HK-2 (cell line): ENCODE results near the gene PTGS1.
"Not testable (repeated sequence)": the region's sequence is repeated elsewhere in the genome, so short reads cannot be mapped to it uniquely, and the experiment has no call there.

Experiments used
- DNase-seq: peaks from one replicate; pipeline ENCODE4 v3.0.0-alpha.2; 2018; ENCODE audit not compliant: unreplicated experiment

PTGS1 gene

DNA sequence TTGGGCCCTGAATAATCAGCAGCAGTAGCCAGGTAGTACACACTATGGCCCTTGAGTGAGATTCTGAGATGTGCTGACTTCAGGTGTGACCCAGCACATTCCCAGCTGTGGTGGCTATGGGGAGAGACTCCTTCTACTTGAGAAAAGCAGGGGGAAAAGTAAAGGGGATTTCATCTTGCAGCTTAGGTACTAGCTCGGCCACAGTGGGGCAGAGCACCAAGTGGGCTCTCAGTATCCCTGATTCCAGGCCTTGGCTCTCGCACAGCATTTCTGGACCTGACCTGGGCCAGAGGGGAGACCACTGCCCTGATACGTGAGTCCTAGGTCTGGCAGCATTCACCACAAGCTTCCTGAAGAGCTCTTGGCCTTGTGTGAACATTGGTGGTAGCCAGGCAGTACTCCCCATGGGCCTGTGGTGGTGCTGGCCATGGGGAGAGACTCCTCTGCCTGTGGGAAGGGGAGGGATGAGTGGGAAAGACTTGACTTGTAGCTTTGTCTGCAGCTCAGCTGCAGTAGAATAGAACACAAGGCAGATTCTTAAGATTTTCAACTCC, 27.6 kb downstream of the PTGS1 start:
- DNase-seq = no peak

DNA sequence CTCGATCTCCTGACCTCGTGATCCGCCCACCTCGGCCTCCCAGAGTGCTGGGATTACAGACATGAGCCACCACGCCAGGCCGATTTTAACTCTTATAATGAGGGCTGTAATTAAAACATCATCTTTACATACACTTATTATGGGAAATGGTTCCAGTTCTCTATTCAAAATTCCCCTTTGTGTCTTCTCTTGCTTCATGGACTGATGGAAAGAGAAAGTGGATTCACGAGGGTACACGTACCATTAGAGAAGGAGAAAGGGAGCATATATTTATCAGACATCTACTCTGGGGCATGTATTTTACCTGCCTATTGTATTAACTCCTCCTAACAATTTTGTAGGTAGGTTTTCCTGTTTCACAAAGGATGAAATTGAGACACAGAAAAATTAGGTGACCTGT, 31.1 kb downstream of the PTGS1 start:
- DNase-seq = no peak

DNA sequence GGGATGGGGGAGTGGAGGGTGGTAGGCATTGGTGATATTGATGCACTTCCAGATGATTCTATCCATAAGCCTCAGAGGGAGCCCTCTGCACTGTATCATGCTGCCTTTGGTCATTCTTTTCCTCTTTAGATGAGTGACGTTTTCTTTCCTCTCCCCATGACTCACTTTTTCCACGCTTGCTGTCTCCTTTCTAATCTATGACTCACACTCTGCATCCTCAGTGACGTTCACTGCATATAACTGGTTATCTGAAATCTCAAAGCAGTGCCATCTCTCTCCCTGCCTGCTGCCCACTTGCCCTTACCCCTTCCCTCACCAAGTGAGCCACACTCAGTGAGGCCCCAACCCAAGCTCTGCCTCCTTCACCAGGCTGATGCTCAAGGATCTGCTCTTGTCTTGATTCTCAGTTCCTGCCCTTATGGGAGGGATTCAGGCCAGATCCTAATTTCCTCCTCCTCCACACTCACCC, 31.6 kb downstream of the PTGS1 start:
- DNase-seq = peak; percentile 48

DNA sequence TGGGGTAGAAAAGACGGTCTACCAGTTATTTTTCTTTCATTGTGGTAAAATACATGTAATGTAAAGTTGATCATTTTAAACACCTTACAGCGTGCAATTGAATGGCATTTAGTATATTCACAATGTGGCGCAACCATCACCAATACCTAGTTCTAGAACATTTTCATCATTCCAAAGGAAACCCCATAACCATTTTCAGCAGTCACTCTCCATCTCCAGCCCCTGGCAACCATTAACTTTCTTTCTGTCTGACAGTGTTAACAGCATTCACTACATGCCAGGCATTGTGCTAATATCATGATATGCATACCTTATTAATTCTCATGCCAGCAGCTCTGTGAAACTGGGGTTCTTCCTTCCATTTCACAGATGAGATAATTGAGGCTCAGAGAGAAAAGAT, 32.0 kb downstream of the PTGS1 start:
- DNase-seq = no peak

DNA sequence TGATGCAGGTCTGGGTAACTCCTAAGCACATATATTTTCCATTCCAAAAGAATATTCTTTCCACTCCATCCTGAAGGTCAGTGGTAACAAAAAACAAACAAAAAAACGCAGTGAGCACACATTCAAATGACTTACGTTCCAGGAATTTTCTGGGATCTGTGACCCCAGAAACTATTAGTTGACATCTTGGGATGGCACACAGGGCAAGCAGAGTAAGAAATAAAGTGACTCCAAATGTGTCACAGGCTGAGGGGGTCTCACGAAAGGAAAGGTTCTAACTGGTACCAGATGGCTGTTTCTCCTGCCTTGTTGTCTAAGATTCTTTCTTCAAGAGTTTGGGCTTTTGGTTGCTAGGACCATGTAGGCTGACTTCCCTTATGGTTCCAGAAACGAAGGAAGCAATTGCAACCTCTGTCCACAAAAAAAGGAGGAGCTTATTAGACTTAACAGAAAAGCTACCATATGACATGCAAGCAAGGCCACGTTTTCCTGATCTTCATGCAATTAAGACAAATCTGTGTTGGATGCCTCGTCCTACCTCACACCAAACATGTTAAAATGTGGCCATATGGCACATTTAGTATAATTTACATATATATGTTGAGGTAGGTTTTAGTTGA, 32.7 kb downstream of the PTGS1 start:
- no peak for DNase-seq

DNA sequence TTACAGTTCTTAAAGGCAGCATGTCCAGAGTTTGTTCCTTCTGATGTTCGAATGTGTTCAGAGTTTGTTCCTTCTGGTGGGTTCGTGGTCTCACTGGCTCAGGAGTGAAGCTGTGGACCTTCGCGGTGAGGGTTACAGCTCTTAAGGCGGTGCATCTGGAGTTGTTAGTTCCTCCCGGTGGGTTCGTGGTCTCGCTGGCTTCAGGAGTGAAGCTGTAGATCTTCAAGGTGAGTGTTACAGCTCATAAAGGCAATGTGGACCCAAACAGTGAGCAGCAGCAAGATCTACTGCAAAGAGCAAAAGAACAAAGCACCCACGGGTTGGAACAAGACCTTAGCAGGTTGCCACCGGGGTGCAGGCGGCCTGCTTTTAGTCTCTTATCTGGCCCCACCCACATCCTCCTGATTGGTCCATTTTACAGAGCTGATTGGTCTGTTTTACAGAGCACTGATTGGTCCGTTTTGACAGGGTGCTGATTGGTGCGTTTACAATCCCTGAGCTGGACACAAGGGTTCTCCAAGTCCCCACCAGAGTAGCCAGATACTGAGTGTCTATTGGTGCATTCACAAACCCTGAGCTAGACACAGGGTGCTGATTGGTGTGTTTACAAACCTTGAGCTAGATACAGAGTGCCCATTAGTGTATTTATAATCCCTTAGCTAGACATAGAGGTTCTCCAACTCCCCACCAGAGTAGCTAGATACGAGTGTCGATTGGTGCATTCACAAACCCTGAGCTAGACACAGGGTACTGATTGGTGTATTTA, 34.7 kb downstream of the PTGS1 start:
- not testable (repeated sequence) for DNase-seq

DNA sequence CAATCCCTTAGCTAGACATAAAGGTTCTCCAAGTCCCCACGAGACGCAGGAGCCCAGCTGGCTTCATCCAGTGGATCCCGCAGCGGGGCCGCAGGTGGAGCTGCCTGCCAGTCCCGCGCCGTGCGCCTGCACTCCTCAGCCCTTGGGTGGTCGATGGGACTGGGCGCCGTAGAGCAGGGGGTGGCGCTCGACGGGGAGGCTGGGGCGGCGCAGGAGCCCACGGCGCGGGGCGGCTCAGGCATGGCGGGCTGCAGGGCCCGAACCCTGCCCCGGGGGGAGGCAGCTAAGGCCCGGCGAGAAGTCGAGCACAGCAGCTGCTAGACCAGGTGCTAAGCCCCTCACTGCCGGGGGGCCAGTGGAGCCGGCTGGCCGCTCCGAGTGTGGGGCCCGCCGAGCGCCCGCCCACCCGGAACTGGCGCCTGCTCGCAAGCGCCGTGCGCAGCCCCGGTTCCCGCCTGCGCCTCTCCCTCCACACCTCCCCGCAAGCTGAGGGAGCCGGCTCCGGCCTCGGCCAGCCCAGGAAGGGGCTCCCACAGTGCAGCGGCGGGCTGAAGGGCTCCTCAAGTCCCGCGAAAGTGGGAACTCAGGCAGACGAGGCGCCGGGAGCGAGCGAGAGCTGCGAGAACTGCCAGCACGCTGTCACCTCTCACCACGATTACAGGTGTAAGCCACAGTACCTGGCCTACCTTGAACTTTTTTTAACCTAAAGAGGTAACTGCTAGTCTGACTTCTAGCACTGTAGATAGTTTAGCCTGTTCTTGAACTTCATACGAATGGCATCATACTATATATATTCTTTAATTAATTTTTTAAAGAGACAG, 35.5 kb downstream of the PTGS1 start:
- DNase-seq = no peak

DNA sequence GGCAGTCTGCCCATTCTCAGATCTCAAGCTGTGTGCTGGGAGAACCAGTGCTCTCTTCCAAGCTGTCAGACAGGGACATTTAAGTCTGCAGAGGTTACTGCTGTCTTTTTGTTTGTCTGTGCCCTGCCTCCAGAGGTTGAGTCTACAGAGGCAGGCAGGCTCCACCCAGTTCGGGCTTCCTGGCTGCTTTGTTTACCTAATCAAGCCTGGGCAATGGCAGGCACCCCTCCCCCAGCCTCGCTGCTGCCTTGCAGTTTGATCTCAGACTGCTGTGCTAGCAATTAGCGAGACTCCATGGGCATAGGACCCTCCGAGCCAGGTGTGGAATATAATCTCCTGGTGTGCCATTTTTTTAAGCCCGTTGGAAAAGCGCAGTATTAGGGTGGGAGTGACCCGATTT, 43.3 kb downstream of the PTGS1 start:
- not testable (repeated sequence) for DNase-seq

DNA sequence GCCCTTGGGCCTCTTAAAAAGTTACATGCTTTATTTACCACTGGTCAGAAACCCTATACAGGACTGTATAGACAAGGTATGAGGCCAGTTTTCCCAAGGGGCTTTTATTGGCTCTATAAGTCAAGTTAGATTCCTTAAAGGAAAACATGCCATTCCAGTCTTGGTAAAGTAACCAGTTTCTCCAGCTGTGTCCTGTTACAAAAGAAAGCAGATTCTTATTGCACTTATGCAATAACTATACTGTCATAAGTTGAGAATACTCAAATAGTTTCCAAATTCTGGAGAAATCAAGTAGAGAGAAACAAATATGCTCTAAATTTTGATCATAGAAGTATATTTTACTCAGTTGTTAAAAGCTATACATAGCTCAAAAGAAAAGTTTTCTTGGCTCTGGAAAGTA, 47.2 kb downstream of the PTGS1 start:
- no peak for DNase-seq

DNA sequence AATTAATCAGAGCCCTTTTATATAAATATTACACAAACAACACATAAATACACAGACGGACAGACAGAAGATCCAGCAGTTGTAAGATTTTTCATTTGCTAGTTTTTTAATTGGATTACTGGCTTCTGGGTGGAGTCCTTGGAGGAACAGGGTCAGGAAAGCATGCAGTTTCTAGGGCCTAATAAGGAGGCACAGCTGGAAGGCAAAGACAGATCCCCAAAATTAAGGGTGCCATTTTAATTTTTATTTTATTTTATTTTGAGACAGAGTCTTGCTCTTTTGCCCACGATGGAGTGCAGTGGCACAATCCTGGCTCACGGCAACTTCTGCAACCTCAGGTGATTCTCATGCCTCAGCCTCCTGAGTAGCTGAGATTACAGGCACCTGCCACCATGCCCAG, 49.5 kb downstream of the PTGS1 start:
- no peak for DNase-seq

DNA sequence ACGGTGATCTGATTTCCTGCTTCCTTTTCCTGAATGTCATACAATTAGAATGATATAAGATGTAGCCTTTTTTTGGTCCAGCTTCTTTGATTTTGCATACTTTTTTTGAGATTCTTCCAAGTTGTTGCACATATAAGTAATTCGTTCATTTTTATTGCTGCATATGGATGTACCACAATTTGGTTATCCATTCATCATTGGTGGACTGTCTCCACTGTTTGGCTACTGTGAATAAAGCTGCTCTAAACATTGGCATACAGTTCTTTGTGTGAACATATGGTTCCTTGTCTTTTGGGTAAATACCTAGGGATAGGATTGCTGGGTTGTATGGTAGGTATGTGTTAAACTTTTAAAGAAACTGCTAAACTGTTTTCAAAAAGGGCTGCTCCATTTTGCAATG, 54.3 kb downstream of the PTGS1 start:
- no peak for DNase-seq

DNA sequence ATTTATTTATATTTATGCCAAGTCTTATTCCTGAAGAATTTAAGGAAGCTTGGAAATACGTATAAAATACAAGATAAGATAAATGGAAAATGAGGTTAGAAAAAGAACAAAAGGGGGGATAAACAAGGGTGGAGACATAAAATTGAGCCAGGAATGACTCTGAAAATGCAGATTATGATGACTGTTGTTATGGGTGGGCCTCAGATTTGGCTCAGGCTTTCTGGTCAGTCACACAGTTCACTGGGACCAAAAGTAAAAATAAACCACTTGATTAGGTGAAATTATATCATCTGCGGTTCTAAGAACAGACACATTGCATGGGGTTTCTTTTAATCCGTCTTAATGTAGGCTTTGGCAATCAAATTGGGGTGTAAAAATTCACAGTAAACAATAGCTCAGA, 55.9 kb downstream of the PTGS1 start:
- no peak for DNase-seq

DNA sequence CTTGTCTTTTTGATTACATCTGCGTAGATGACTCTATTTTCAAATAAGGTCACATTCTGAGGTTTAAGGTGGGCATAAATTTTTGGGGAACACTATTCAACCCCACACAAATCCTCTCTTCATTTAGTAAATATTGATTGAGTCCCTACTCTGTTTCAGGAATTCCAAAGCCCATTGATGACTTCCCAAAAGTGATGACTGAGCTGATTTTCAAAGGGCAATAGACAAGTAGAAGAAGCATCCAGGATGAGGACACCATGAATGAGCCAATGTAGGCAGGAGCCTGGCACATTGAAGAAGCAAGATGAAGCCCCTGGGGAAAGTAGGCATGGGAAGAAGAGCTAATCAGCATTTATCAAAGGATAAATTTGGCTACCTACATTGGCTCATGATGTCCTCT, 71.7 kb downstream of the PTGS1 start:
- no peak for DNase-seq

DNA sequence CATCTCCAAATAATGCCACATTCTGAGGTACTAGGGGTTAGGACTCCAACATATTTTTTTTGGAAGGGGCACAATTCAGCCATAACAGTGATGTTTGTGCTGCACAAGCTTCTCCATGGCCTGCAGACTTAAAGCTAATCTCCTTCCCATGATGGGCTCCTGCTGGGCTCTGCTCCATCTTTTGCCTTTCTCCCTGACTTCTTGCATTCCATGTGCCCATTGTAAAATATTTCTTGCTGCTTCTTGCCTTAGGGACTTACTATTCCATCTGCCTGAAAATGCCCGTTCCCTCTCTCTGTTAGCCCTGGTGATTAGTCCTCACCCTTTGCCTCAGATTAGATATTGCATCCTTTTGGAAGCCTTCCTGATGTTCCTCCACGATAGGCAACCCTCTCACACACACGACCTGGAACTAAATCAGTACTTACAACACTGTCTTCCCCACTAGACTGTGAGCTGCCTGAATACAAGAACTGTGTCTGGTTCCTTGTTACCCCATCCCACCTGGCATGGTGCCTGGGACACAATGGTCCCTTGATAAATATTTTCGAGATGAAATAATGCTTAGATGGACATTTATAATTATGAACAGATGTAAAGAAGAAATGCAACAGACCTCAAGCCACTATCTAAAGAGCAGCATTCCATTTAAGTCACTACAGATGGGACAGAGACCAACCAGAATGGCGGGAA, 73.4 kb downstream of the PTGS1 start:
- DNase-seq = no peak
